PC-9 (cell line): Measurements from ENCODE around the gene ROR2.

Experiments
- EZH2 ChIP-seq: fragments of 200-600 bp; sonication (generic); IDR thresholded peaks from 2 replicates; pipeline ENCODE4 v1.8.0; 2017; ENCODE audit warnings: antibody characterized with exemption, low read depth
- TF ChIP-seq, protein P1 (sequence below): fragments of 200-600 bp; sonication (generic); conservative IDR thresholded peaks from 2 replicates; pipeline ENCODE4 v1.6.1; 2017; ENCODE audit warnings: mixed run types, antibody characterized with exemption, mild to moderate bottlenecking, moderate library complexity

DNA sequence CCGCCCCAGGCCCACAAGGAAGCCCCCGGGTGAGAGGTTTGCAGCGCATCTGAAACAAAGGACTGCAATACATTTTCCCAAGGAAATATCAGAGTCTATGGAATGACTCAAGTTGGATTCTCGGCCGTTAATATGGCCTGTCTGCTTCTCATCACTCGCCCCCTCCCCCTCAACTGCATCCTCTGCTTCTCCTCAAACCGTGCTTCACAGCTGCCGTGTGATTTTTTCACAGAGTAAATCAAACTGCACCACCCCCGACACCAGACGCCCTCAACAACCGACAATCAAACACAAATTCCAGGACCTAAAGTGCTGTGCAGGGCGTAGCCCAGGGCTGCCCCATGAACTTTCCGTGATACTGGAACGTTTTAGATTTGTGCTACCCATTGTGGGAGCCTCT lies 176.9 kb downstream of the ROR2 start:
- TF ChIP-seq, protein P1, sequence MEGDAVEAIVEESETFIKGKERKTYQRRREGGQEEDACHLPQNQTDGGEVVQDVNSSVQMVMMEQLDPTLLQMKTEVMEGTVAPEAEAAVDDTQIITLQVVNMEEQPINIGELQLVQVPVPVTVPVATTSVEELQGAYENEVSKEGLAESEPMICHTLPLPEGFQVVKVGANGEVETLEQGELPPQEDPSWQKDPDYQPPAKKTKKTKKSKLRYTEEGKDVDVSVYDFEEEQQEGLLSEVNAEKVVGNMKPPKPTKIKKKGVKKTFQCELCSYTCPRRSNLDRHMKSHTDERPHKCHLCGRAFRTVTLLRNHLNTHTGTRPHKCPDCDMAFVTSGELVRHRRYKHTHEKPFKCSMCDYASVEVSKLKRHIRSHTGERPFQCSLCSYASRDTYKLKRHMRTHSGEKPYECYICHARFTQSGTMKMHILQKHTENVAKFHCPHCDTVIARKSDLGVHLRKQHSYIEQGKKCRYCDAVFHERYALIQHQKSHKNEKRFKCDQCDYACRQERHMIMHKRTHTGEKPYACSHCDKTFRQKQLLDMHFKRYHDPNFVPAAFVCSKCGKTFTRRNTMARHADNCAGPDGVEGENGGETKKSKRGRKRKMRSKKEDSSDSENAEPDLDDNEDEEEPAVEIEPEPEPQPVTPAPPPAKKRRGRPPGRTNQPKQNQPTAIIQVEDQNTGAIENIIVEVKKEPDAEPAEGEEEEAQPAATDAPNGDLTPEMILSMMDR, result no peak
- TF ChIP-seq EZH2, result no peak
